Stimulated activated CD8-positive, alpha-beta memory T cell treated with anti-CD3 and anti-CD28 coated beads, Interleukin-15, amount 100 ng/mL, for 1 hour (primary cell): ENCODE results near the gene NUP98.
"Not testable (repeated sequence)": the region's sequence is repeated elsewhere in the genome, so short reads cannot be mapped to it uniquely, and the experiment has no call there.

ENCODE experiments used
- DNase-seq: peaks from one replicate; pipeline ENCODE4 v3.0.0-alpha.2; 2020; ENCODE audit warnings: low read depth

The NUP98 gene

GRCh38 chr11:3669742-3670183, 127.6 kb downstream of the NUP98 start:
- DNase-seq, result no peak

- no peak for DNase-seq
Observed at GRCh38 chr11:3669128-3669527, 128.2 kb downstream of the NUP98 start.

GRCh38 chr11:3667149-3668035, 130.0 kb downstream of the NUP98 start:
- no peak for DNase-seq

GRCh38 chr11:3666023-3666530, 131.3 kb downstream of the NUP98 start:
- no peak for DNase-seq

GRCh38 chr11:3665336-3666022, 131.9 kb downstream of the NUP98 start:
- DNase-seq, result no peak

- no peak for DNase-seq
Observed at GRCh38 chr11:3664032-3664630, 133.2 kb downstream of the NUP98 start.

- no peak for DNase-seq
Observed at GRCh38 chr11:3662856-3663255, 134.5 kb downstream of the NUP98 start.

- no peak for DNase-seq
Observed at GRCh38 chr11:3660960-3661359, 136.4 kb downstream of the NUP98 start.

GRCh38 chr11:3659595-3660515, 137.5 kb downstream of the NUP98 start:
- DNase-seq, result no peak

GRCh38 chr11:3658252-3658651, 139.1 kb downstream of the NUP98 start:
- DNase-seq, result no peak

- not testable (repeated sequence) for DNase-seq
Observed at GRCh38 chr11:3657331-3657730, 140.0 kb downstream of the NUP98 start.

- no peak for DNase-seq
Observed at GRCh38 chr11:3655547-3655946, 141.8 kb downstream of the NUP98 start.

GRCh38 chr11:3652514-3652913, 144.8 kb downstream of the NUP98 start:
- not testable (repeated sequence) for DNase-seq

- not testable (repeated sequence) for DNase-seq
Observed at GRCh38 chr11:3649374-3649773, 148.0 kb downstream of the NUP98 start.

GRCh38 chr11:3648843-3649242, 148.5 kb downstream of the NUP98 start:
- not testable (repeated sequence) for DNase-seq

GRCh38 chr11:3645552-3645951, 151.8 kb downstream of the NUP98 start:
- no peak for DNase-seq

GRCh38 chr11:3644817-3645235, 152.5 kb downstream of the NUP98 start, which contains the start of gene ART1:
TSS of gene ART1 (plus strand) at chr11:3645128. CDS start at chr11:3659214, 14,086 bp downstream.
- no peak for DNase-seq

- DNase-seq, result not testable (repeated sequence)
Observed at GRCh38 chr11:3643102-3643546, 154.2 kb downstream of the NUP98 start.

GRCh38 chr11:3642071-3642951, 155.0 kb downstream of the NUP98 start:
- DNase-seq, result peak; percentile 13

- no peak for DNase-seq
Observed at GRCh38 chr11:3641701-3642070, 155.7 kb downstream of the NUP98 start, which contains the start of gene ART5. TSS of gene ART5 (minus strand) at chr11:3641992. CDS start at chr11:3641862, 130 bp downstream.
